ENCODE measurements around the gene ENKD1. TPM values are rescaled to one million over a fixed set of nuclear protein-coding genes. Genes with fewer than 3 reads are reported as not detected.
A peak's percentile ranks its signal among the peaks of the same experiment; 100 is the strongest.

Gene ENKD1
- 1 to 10 TPM; 7.5 to 8.4 TPM for total RNA-seq
- 1 to 10 TPM; 1.5 to 2.8 (median 1.6) TPM for polyA plus RNA-seq
- 3.4 to 27.1 (median 15.3) reads per million in 6 experiments for total RNA-seq

- Mint-ChIP-seq H3K4me1 (peaks cover 6 to 30% (median 25%) of the 10 kb centered on the region in 4 donors), H3K4me3 (peak within 1 kb of the TSS; percentile 74 to 95 (median 86)), H3K9me3 (no peaks in the 10 kb centered on the region), H3K27ac (peak within 1 kb of the TSS in 9 of 10 donors; percentile 29 to 93 (median 83)), H3K36me3 (no peaks in the 10 kb centered on the region), H3K27me3 (no peaks in the 10 kb centered on the region)
- peak; percentile 70 to 92 (median 78) for DNase-seq
- POLR2A ChIA-PET, result interaction anchor here (1.0 to 6.6 kb wide), 12 partner anchors 22 to 268 kb away, joined by 3 to 41 read pairs (median 10); partner anchors contain the start of genes ATP6V0D1, CARMIL2, CTCF and GFOD2
- ATAC-seq, result peak; percentile 67 to 69
Measured at GRCh38 chr16:67666559-67667452, at the start of gene ENKD1, which contains the start of gene C16orf86. Gene ENKD1, minus strand, starts transcription at chr16:67666750. Its CDS starts 308 bp downstream, at chr16:67666442. Gene C16orf86, plus strand, starts transcription at chr16:67666814. Its CDS starts 157 bp downstream, at chr16:67666971.

GRCh38 chr16:67716097-67716496, 49.5 kb upstream of the ENKD1 start:
- DNase-seq (no peak), ATAC-seq (no peak)
- peaks cover 0 to 2% (median 0%) of the 10 kb centered on the region in 3 donors for H3K36me3 Mint-ChIP-seq
- POLR2A ChIA-PET, result no interaction called here
- no peak overlapping the region for H3K27ac Mint-ChIP-seq
- H3K4me3 Mint-ChIP-seq, result peak overlapping the region in 1 of 10 donors; percentile 29
- H3K27me3 Mint-ChIP-seq, result no peaks in the 10 kb centered on the region
- no peaks in the 10 kb centered on the region for H3K9me3 Mint-ChIP-seq
- H3K4me1 Mint-ChIP-seq, result peaks cover 29 to 53% (median 38%) of the 10 kb centered on the region in 4 donors

GRCh38 chr16:67714522-67714921, 48.0 kb upstream of the ENKD1 start:
- POLR2A ChIA-PET, result interaction anchor here (0.5 to 1.0 kb wide), 2 partner anchors 102 to 221 kb away, joined by 3 read pairs; no protein-coding TSS in a partner anchor
- H3K27ac Mint-ChIP-seq, result no peak overlapping the region

GRCh38 chr16:67713647-67714273, 47.2 kb upstream of the ENKD1 start:
- DNase-seq, result no peak
- no peaks in the 10 kb centered on the region for H3K9me3 Mint-ChIP-seq
- H3K36me3 Mint-ChIP-seq, result peaks cover 0 to 2% (median 0%) of the 10 kb centered on the region in 3 donors
- no peak for ATAC-seq
- POLR2A ChIA-PET, result interaction anchor here (0.5 kb wide), 1 partner anchor 103 kb away, joined by 3 read pairs; no protein-coding TSS in a partner anchor
- no peak overlapping the region for H3K27ac Mint-ChIP-seq
- H3K27me3 Mint-ChIP-seq, result no peaks in the 10 kb centered on the region
- no peak overlapping the region for H3K4me3 Mint-ChIP-seq
- peaks cover 15 to 37% (median 25%) of the 10 kb centered on the region in 4 donors for H3K4me1 Mint-ChIP-seq

More at GRCh38 chr16:67714522-67714921, 48.0 kb upstream of the ENKD1 start:
- H3K27me3 Mint-ChIP-seq, result no peaks in the 10 kb centered on the region
- peaks cover 0 to 2% (median 0%) of the 10 kb centered on the region in 3 donors for H3K36me3 Mint-ChIP-seq
- DNase-seq (no peak), ATAC-seq (no peak)
- peaks cover 20 to 39% (median 30%) of the 10 kb centered on the region in 4 donors for H3K4me1 Mint-ChIP-seq
- H3K9me3 Mint-ChIP-seq, result no peaks in the 10 kb centered on the region
- H3K4me3 Mint-ChIP-seq, result no peak overlapping the region

- POLR2A ChIA-PET, result no interaction called here
- Mint-ChIP-seq H3K36me3 (peaks cover 0 to 2% (median 2%) of the 10 kb centered on the region in 3 donors), H3K4me3 (no peak overlapping the region), H3K27ac (peak overlapping the region in 3 of 10 donors; percentile 33 to 68 (median 43)), H3K4me1 (peaks cover 0 to 19% (median 12%) of the 10 kb centered on the region in 4 donors), H3K27me3 (no peaks in the 10 kb centered on the region), H3K9me3 (no peaks in the 10 kb centered on the region)
- ATAC-seq, result no peak
- no peak for DNase-seq
Measured at GRCh38 chr16:67710607-67711006, 44.1 kb upstream of the ENKD1 start.

- no peaks in the 10 kb centered on the region for H3K27me3 Mint-ChIP-seq
- H3K9me3 Mint-ChIP-seq, result no peaks in the 10 kb centered on the region
- H3K4me3 Mint-ChIP-seq, result no peak overlapping the region
- peaks cover 7 to 24% (median 15%) of the 10 kb centered on the region in 4 donors for H3K4me1 Mint-ChIP-seq
- no peak for ATAC-seq
- H3K36me3 Mint-ChIP-seq, result peaks cover 0 to 2% (median 2%) of the 10 kb centered on the region in 3 donors
- POLR2A ChIA-PET, result interaction anchor here (1.4 kb wide), 1 partner anchor 9 kb away, joined by 4 read pairs; no protein-coding TSS in a partner anchor
- no peak overlapping the region for H3K27ac Mint-ChIP-seq
- DNase-seq, result no peak
Measured at GRCh38 chr16:67709050-67709449, 42.5 kb upstream of the ENKD1 start.

GRCh38 chr16:67708368-67708771, 41.8 kb upstream of the ENKD1 start:
- Mint-ChIP-seq H3K9me3 (no peaks in the 10 kb centered on the region), H3K27ac (peak overlapping the region in 2 of 10 donors; percentile 17 to 60), H3K4me1 (peaks cover 13 to 30% (median 19%) of the 10 kb centered on the region in 4 donors), H3K36me3 (peaks cover 0 to 2% (median 2%) of the 10 kb centered on the region in 3 donors), H3K27me3 (no peaks in the 10 kb centered on the region), H3K4me3 (no peak overlapping the region)
- ATAC-seq (no peak), DNase-seq (no peak)
- POLR2A ChIA-PET, result interaction anchor here (1.4 kb wide), 1 partner anchor 10 kb away, joined by 4 read pairs; no protein-coding TSS in a partner anchor

- Mint-ChIP-seq H3K27ac (peak overlapping the region in 1 of 10 donors; percentile 78), H3K27me3 (no peaks in the 10 kb centered on the region), H3K4me3 (no peak overlapping the region), H3K4me1 (peaks cover 15 to 36% (median 25%) of the 10 kb centered on the region in 4 donors), H3K9me3 (no peaks in the 10 kb centered on the region), H3K36me3 (peaks cover 0 to 2% (median 2%) of the 10 kb centered on the region in 3 donors)
- POLR2A ChIA-PET, result no interaction called here
- DNase-seq, result no peak
- ATAC-seq, result no peak
Measured at GRCh38 chr16:67707790-67708189, 41.2 kb upstream of the ENKD1 start.

GRCh38 chr16:67707210-67707609, 40.7 kb upstream of the ENKD1 start:
- ATAC-seq (no peak), DNase-seq (no peak)
- H3K27ac Mint-ChIP-seq, result no peak overlapping the region
- no peaks in the 10 kb centered on the region for H3K9me3 Mint-ChIP-seq
- peaks cover 0 to 2% (median 2%) of the 10 kb centered on the region in 3 donors for H3K36me3 Mint-ChIP-seq
- H3K4me3 Mint-ChIP-seq, result no peak overlapping the region
- POLR2A ChIA-PET, result no interaction called here
- no peaks in the 10 kb centered on the region for H3K27me3 Mint-ChIP-seq
- H3K4me1 Mint-ChIP-seq, result peaks cover 15 to 36% (median 26%) of the 10 kb centered on the region in 4 donors

GRCh38 chr16:67704110-67704509, 37.6 kb upstream of the ENKD1 start:
- H3K36me3 Mint-ChIP-seq, result peaks cover 0 to 2% (median 0%) of the 10 kb centered on the region in 3 donors
- peak overlapping the region in 6 of 10 donors; percentile 23 to 86 (median 70) for H3K27ac Mint-ChIP-seq
- H3K4me3 Mint-ChIP-seq, result no peak overlapping the region
- ATAC-seq (no peak), DNase-seq (no peak)
- no peaks in the 10 kb centered on the region for H3K9me3 Mint-ChIP-seq
- H3K4me1 Mint-ChIP-seq, result peaks cover 10 to 33% (median 19%) of the 10 kb centered on the region in 4 donors
- POLR2A ChIA-PET, result no interaction called here
- H3K27me3 Mint-ChIP-seq, result no peaks in the 10 kb centered on the region

- POLR2A ChIA-PET, result no interaction called here
- peak; percentile 58 to 80 for ATAC-seq
- no peaks in the 10 kb centered on the region for H3K27me3 Mint-ChIP-seq
- no peaks in the 10 kb centered on the region for H3K9me3 Mint-ChIP-seq
- peaks cover 10 to 33% (median 19%) of the 10 kb centered on the region in 4 donors for H3K4me1 Mint-ChIP-seq
- H3K36me3 Mint-ChIP-seq, result peaks cover 0 to 2% (median 2%) of the 10 kb centered on the region in 3 donors
- H3K27ac Mint-ChIP-seq, result peak overlapping the region; percentile 23 to 87 (median 73)
- H3K4me3 Mint-ChIP-seq, result peak overlapping the region in 6 of 10 donors; percentile 2 to 26 (median 13)
- DNase-seq, result peak in 2 of 10 donors; percentile 5 to 16
Measured at GRCh38 chr16:67703626-67704025, 37.1 kb upstream of the ENKD1 start.

GRCh38 chr16:67702130-67702529, 35.6 kb upstream of the ENKD1 start:
- H3K27me3 Mint-ChIP-seq, result no peaks in the 10 kb centered on the region
- no peaks in the 10 kb centered on the region for H3K9me3 Mint-ChIP-seq
- H3K27ac Mint-ChIP-seq, result peak overlapping the region in 2 of 10 donors; percentile 14 to 15
- peaks cover 10 to 30% (median 19%) of the 10 kb centered on the region in 4 donors for H3K4me1 Mint-ChIP-seq
- DNase-seq (no peak), ATAC-seq (no peak)
- no peak overlapping the region for H3K4me3 Mint-ChIP-seq
- POLR2A ChIA-PET, result no interaction called here
- peaks cover 0 to 8% (median 2%) of the 10 kb centered on the region in 3 donors for H3K36me3 Mint-ChIP-seq

Data from naive thymus-derived CD8-positive, alpha-beta T cell (primary cell).